IPS-18c (cell line): ENCODE measurements around the gene MRPS30.
"Not testable (repeated sequence)": the region's sequence is repeated elsewhere in the genome, so short reads cannot be mapped to it uniquely, and the experiment has no call there.

Experiments used
- H3K4me3 ChIP-seq: 2 replicates; pipeline ENCODE4 v1.7.0; 2013; ENCODE audit warnings: low read depth, mild to moderate bottlenecking, low read length, moderate library complexity; ENCODE audit not compliant: insufficient read depth
- H3K9me3 ChIP-seq: one replicate; pipeline ENCODE4 v1.6.1; 2013; ENCODE audit warnings: mild to moderate bottlenecking, low read length, moderate library complexity; ENCODE audit not compliant: control insufficient read depth, insufficient read depth

Gene MRPS30

DNA sequence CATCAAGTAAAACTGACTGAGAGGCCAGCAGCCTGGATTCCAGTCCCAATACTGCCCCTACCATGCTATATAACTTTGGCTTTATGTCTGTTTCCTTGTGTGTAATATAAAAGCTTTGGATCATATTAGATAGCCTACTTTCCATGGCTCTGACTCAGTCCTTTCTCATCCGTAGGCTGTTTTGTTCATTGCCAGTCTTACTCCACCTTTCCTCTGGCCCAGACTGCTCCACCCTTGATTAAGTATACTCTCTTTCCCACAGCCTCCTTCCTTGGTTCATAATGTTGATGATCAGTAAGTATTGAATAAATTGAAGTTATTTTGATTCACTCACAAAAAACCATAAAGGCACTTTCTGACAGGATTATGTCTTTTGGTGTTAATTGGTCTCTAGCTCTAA is 1.5 kb upstream of the MRPS30 start:
- Histone ChIP-seq H3K9me3 (no peaks in the 10 kb centered on the region), H3K4me3 (no peak overlapping the region)

DNA sequence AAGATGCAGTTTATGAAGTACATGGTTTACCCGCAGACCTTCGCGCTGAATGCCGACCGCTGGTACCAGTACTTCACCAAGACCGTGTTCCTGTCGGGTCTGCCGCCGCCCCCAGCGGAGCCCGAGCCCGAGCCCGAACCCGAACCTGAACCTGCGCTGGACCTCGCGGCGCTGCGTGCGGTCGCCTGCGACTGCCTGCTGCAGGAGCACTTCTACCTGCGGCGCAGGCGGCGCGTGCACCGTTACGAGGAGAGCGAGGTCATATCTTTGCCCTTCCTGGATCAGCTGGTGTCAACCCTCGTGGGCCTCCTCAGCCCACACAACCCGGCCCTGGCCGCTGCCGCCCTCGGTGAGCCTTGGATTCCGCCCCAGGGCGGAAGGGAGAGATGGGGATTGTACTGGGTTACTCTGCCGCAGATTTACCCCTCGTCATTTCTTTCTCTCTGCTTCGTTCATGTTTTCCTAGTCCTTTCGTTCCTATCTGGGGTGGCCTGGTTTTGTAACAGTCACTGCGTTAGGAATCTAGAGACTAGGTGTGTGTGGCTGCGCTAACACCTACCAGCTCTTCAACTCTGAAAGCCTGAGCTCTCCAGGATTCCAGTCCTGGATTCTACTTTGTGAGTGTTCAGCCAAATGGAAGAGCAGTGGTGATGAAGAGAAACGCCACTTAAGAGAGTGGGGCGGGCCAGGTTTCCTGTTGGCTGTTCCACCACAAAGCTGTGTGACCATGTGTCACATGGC is 638 bp downstream of the MRPS30 start:
- Histone ChIP-seq H3K9me3 (no peaks in the 10 kb centered on the region), H3K4me3 (peak overlapping the region; percentile 95)

DNA sequence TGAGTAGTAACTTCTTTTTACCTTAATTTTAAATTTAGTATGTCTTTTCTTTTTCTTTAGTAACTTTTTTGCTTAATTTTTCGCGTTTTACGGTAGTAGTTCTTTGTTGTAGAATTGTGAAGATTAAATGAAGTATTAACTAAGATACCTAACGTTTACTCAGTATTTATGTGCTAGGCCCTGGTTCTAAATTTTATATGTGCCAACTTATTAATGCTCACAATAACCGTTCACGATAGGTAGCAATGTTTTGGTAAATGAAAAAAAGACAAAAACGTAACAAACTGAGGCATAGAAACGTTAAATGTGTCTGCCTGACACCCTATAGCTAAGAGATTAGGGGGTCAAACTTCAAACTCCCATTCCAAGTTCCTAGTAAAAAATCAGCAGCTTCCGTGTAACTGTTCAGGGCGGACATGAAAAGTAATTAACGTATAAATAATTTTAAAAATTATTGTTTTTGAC is 1.2 kb downstream of the MRPS30 start:
- H3K4me3 ChIP-seq, result peak overlapping the region; percentile 95
- H3K9me3 ChIP-seq, result no peaks in the 10 kb centered on the region

DNA sequence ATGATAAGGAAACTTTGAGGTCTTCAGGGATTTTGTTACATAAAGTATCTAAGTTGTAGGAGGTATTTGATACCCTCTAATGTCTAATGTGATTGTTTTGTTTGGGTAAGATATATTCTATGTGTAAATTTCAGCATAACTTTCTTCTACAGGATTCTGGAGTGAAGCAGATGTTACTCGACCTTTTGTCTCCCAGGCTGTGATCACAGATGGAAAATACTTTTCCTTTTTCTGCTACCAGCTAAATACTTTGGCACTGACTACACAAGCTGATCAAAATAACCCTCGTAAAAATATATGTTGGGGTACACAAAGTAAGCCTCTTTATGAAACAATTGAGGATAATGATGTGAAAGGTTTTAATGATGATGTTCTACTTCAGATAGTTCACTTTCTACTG is 6.0 kb downstream of the MRPS30 start:
- no peaks in the 10 kb centered on the region for H3K9me3 ChIP-seq
- H3K4me3 ChIP-seq, result no peak overlapping the region

DNA sequence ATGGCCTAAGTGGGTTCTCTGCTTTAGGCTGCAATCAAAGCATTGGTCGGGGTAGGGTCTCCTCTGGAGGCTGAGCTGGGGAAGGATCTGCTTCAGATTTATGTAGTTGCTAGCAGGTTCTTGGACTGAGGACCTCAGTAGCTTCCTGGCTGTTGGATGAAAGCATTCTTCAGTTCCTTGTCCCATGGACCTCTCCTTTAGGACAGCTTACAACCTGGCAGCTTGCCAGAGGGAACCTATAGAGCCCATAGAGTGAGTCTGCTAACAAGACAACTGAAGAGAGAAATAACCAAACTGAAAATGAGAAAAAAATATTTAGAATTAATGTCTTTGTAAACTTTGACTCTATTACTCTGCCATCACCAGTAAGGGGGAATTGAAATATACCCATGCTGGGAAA is 12.4 kb downstream of the MRPS30 start:
- H3K4me3 ChIP-seq, result no peak overlapping the region
- H3K9me3 ChIP-seq, result no peaks in the 10 kb centered on the region

DNA sequence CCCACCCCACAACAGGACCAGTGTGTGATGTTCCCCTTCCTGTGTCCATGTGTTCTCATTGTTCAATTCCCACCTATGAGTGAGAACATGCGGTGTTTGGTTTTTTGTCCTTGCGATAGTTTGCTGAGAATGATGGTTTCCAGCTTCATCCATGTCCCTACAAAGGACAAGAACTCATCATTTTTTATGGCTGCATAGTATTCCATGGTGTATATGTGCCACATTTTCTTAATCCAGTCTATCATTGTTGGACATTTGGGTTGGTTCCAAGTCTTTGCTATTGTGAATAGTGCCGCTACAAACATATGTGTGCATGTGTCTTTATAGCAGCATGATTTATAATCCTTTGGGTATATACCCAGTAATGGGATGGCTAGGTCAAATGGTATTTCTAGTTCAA is 15.9 kb downstream of the MRPS30 start:
- H3K4me3 ChIP-seq, H3K9me3 ChIP-seq: not testable (repeated sequence)

DNA sequence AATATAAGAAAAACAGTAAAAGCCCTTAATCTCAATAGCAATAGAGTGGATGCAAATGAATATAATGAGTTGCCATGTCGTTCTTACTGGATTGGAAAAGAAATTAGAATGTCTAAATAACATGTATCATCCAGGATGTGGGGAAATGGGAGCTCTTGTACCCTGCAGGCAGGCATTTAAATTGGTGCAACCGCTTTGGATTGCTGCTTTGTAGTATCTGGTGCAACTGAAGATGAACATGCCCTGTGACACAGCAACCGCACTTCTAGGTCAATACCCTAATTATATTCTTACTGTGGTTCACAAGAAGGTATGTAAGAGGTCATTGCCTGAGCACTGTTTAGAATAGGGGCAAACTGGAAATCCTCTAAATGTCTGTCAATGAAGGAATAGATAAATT is 18.9 kb downstream of the MRPS30 start:
- no peaks in the 10 kb centered on the region for H3K9me3 ChIP-seq
- no peak overlapping the region for H3K4me3 ChIP-seq

DNA sequence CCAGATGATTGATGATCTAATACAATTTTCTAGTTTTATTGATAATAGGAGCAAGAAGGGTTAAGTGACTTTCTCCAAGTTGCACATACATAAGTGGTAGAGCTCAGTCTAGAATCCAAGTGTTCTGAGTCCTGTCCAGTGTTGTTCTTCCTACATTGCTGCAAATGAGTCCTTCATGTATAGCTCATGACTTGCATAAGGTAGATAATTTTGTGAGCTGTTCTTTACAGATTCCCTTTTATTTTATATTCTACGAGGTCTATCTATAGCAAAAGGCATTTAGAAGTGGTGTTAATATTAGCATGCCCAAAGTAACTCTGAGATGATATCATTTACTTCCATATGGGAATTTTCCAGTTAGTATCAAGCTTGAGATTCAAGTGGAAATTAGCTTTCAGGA is 20.0 kb downstream of the MRPS30 start:
- no peak overlapping the region for H3K4me3 ChIP-seq
- H3K9me3 ChIP-seq, result no peaks in the 10 kb centered on the region

DNA sequence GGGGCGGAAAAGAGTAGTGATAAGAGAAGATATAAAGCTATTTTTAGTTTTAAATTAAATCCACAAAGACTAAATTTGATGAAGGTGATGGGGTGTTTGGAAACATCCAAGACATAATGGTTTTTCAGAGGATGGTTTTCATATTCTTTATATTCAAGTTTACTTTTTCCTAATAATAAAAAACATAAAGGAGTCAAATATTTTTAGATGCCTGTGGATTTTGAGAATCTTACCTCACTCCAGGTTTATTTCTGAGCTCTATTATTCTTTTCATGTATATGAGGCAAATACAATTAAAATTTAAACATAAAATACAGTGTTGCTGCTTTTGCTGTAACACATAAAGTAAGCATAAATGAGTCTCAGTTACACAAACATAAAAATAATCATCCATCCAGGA is 22.2 kb downstream of the MRPS30 start:
- H3K9me3 ChIP-seq, result no peaks in the 10 kb centered on the region

DNA sequence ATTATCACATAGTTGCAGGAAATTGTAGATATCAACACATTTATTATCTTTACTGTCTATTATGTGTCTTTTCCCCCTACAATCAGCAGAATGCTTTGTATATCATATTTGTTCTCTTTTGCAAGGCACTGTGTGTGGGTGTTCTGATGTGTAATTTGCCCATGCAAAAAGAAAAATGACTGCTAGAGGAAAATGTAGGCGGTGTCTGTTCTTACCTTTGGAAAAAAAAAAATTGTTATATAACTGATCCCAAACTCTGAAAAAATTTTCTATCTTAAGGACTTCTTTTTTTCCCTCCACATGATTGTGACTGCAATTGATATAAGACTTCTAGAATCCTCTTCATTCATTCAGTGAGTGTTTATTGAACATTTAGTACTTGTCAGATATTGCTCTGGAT is 24.5 kb downstream of the MRPS30 start:
- Histone ChIP-seq H3K4me3 (no peak overlapping the region), H3K9me3 (no peaks in the 10 kb centered on the region)

More for the DNA sequence above, 22.2 kb downstream of the MRPS30 start:
- no peak overlapping the region for H3K4me3 ChIP-seq

DNA sequence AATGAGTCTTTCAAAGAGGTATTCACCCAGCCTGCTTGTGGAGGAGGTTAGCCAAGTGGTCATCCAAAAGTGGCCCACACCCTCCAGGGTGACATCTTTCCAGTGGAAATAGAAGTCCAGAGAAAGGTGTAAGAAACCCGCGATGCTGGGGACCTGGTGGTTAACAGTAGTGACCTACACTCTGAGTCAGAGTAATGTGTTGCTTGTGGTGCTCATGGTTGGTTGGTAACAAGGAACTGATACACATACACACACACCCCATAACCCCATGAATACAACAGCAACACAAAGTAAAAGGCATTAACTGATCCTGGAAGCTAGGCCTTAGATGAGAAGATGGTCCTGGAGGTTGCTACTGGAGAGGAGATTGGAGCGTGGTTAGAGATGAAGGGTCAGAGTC is 26.9 kb downstream of the MRPS30 start:
- Histone ChIP-seq H3K4me3 (no peak overlapping the region), H3K9me3 (peaks cover 4% of the 10 kb centered on the region)

DNA sequence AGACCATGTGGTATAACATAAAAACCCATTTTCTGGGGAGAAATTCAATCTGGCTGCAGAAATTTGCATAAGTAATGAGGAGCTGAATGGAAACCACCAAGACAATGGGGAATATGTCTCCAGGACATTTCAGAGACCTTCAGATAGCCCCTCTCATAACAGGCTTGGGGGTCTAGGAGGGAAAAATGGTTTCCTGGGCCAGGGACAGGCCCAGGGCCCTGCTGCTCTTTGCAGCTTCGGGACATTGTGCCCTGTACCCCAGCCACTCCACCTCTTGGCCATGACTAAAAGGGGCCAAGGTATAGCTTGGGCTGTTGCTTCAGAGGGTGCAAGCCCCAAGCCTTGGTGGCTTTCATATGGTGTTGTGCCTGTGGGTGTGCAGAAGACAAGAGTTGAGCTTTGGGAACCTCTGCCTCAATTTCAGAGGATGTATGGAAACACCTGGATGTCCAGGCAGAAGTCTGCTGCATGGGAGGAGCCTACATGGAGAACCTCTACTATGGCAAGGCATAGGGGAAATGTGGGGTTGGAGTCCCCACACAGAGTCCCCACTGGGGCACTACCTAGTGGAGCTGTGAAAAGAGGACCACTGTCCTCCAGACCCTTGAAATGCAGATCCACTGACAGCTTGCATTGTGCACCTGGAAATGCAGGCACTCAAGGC is 30.4 kb downstream of the MRPS30 start:
- no peak overlapping the region; the same call in 1 of the 2 replicates for H3K4me3 ChIP-seq
- H3K9me3 ChIP-seq, result peaks cover 4% of the 10 kb centered on the region

DNA sequence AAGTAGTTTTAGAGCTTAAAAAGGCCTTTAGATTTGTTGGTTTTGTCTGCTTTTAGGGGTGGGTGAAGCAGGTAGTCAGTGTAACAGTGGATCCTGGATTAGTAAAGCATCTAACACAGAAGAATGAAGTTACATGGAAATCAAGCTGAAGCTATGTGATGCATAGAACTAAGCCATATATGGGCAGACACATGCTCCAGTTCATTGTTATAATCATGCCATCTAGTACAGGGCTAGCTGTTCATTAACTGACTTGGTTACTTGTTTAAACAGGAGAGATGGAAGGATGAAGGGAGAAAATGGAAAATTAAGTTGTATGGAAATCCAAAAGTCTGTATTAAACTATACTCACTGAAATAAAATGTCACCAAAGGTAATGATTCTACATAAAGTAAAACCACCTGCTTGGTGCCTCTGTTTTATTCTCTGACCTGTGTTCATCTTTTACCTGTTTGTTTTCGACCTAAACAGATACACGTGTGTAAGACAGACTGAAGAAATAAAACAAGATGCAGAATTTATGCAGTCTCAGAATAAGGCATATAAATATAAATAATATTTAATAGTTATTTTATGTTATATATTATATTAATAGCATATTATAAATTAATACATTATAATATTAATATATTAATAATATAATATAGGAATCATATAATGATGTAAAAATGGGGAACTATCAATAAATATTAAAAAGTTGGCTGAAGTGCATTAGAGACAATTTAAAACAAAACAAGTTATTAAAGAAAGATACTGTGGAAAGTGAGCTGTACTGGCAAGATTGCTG is 33.9 kb downstream of the MRPS30 start:
- no peak overlapping the region for H3K4me3 ChIP-seq
- H3K9me3 ChIP-seq, result peaks cover 4% of the 10 kb centered on the region

DNA sequence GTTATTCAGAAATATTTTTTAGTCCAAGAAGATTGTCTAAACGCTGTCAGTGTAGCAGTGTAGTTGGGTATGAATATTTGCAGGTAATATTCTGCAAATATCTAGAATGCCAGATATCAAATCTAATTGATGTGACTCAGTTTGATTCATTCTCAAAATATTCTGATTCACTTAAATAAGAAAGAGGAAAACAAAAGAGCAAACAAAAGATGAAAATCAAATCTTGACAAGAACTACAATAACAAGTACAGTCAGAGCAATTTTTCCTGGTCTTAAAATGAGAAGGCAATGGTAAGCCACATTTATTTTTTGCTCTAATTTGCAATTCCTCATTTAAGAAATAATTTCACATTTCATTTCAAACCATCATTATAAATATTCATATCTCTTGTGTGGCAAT is 36.0 kb downstream of the MRPS30 start:
- H3K9me3 ChIP-seq, result no peaks in the 10 kb centered on the region
- no peak overlapping the region for H3K4me3 ChIP-seq

DNA sequence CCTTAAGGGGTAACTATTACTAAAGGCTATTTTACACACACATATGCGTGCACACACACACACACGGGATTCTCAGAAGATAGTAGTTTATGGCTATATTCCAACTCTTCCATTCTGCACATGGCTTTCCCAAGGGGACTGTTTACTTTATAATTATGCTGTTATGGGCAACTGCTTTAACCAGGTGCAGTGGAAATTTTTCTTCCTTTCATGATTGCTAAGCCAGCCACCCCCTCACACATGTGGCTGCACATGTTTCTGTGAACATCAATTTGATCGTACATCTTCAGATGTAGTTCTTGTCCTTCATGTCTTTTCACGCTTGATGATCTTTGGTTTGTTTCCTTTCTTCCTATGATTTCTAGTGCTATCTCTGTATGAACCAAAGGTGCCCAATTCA is 37.0 kb downstream of the MRPS30 start:
- H3K4me3 ChIP-seq, result no peak overlapping the region

DNA sequence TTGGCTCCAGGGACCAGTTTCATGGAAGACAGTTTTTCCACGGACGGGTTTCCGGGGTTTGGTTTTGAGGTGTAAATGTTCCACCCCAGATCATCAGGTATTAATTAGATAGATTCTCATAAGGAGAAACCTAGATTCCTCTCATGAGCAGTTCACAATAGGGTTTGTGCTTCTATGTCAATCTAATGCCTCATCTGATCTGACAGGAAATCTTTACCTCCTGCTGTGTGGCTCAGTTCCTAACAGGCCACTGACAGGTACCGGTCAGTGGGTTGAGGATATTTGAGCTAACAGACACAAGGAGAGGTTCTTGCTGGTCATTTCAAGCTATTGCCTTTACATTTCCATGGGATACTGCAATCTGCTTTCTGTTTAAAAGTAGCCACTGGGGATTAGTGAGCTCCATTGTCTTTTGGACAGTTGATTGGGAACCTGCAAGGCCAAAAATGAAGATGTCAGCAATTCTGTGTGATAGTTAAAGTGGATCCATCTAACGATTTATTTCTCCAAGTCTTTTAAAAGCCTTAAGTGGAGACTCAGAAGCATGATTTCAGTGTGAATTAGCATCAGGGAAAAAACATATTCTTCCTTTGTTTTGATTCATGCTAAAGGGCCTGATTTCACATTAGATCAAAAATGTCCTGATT is 38.6 kb downstream of the MRPS30 start:
- no peak overlapping the region for H3K4me3 ChIP-seq
- no peaks in the 10 kb centered on the region for H3K9me3 ChIP-seq

More for the DNA sequence above, 37.0 kb downstream of the MRPS30 start:
- H3K9me3 ChIP-seq, result no peaks in the 10 kb centered on the region

DNA sequence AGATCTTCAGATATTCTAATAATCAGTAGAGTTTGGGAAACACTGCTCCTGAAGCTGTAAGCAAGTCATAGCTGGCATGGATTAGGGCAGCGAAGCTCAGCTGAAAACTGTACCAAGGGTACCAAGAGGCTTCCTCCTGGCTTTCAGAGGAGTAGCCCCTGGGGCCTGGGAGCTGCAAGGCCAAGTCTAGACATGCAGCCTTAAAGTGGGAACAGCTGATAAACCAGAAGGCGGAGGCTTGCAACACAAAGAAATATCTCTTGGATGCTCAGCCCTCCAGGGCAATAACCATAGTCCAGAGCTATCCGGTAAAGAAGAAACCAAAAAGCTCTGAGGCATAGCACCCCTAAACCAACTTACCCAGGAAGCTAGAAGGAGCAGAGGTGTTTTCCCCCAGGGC is 51.5 kb downstream of the MRPS30 start:
- no peaks in the 10 kb centered on the region for H3K9me3 ChIP-seq
- H3K4me3 ChIP-seq, result no peak overlapping the region
